ENCODE data around the gene IL23A. TPM values are rescaled to one million over a fixed set of nuclear protein-coding genes. Genes with fewer than 3 reads are reported as not detected.

Gene IL23A
- total and polyA plus RNA-seq, 10 of the 15 experiments (the other 5 are each of a cell fraction or from before 2014, with no cell fraction given) = 3.3 to 11.1 (median 5.2) TPM

- H3K4me2 ChIP-seq (ENCODE audit: control insufficient read depth, insufficient read depth) = peak overlapping the region; percentile 56
- H3K9me3 ChIP-seq (replicated peaks; ENCODE audit: control insufficient read depth, insufficient read depth, low read length) = no peaks in the 10 kb centered on the region
- H4K20me1 ChIP-seq (ENCODE audit: control insufficient read depth, insufficient read depth) = no peaks in the 10 kb centered on the region
- SMC1A ChIA-PET (ENCODE audit: uncharacterized antibody, unreplicated experiment) = interaction anchor here (0.6 to 5.1 kb wide), 11 partner anchors 8 to 406 kb away, joined by 3 to 58 read pairs (median 13); partner anchors contain the start of genes CNPY2 and TIMELESS
- CTCF ChIA-PET = interaction anchor here (0.5 to 4.0 kb wide), 6 partner anchors 8 to 153 kb away, joined by 3 to 22 read pairs (median 5); no protein-coding TSS in a partner anchor
- H2AFZ ChIP-seq (ENCODE audit: control insufficient read depth, low read depth, low read length) = no peak overlapping the region
- intact Hi-C loops (cut with micrococcal nuclease; ENCODE audit: unreplicated experiment) (loop anchor here (5.0 kb wide), 1 partner anchor 86 kb away; the partner anchor contains the start of gene TIMELESS), in situ Hi-C loops (cut with MboI) (no loop called here)
- 76% methylated on average over 8 of the region's 8 CpGs for WGBS (ENCODE audit: insufficient coverage, insufficient replicate concordance, low lambda C conversion rate, missing lambda C conversion rate)
- no peak for FAIRE-seq
- no peaks in the 10 kb centered on the region for H3K27me3 ChIP-seq (replicated peaks in 1 of 2; ENCODE audit: control insufficient read depth in 2 of 2, insufficient read depth in 2 of 2, low read length in 1 of 2)
- RAD21 ChIA-PET (ENCODE audit: unreplicated experiment) = interaction anchor here (1.0 to 5.3 kb wide), 10 partner anchors 15 to 275 kb away, joined by 3 to 60 read pairs (median 22); partner anchors contain the start of genes CNPY2, IL23A and PAN2
- H3K79me2 ChIP-seq (ENCODE audit: control insufficient read depth, insufficient read depth, low read length) = peaks cover 24% of the 10 kb centered on the region
- H3K4me1 ChIP-seq (ENCODE audit: control insufficient read depth, insufficient read depth, low read length) = peaks cover 5% of the 10 kb centered on the region; the same call in 1 of the 2 replicates
- DNase-seq (ENCODE audit: low read depth, low spot score) = no peak
- BruUV-seq (replicated peaks) = no TSS peak
- no peak for TF ChIP-seq SP1 (IDR thresholded peaks at IDR 0.05; ENCODE audit: low read depth, low read length)
- no peak for TF ChIP-seq NBN (IDR thresholded peaks at IDR 0.05)
- TF ChIP-seq, protein P1, sequence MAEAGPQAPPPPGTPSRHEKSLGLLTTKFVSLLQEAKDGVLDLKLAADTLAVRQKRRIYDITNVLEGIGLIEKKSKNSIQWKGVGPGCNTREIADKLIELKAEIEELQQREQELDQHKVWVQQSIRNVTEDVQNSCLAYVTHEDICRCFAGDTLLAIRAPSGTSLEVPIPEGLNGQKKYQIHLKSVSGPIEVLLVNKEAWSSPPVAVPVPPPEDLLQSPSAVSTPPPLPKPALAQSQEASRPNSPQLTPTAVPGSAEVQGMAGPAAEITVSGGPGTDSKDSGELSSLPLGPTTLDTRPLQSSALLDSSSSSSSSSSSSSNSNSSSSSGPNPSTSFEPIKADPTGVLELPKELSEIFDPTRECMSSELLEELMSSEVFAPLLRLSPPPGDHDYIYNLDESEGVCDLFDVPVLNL (IDR thresholded peaks at IDR 0.05; ENCODE audit: low read depth, low read length) = no peak
- TF ChIP-seq SUPT20H (IDR thresholded peaks at IDR 0.05; ENCODE audit: borderline replicate concordance, control insufficient read depth, low read depth, low read length) = no peak
- peak overlapping the region; percentile 65; the same call in 1 of the 2 replicates for H3K4me3 ChIP-seq
- no peak overlapping the region for H3K9ac ChIP-seq (ENCODE audit: control insufficient read depth, insufficient read depth, low read length)
- H3K36me3 ChIP-seq (ENCODE audit: control insufficient read depth in 2 of 2, insufficient read depth in 2 of 2, low read length in 1 of 2) = no peaks in the 10 kb centered on the region
- POLR2A ChIA-PET = interaction anchor here (1.0 to 7.9 kb wide), 5 partner anchors 12 to 97 kb away, joined by 4 to 140 read pairs (median 11); partner anchors contain the start of genes IL23A, PAN2 and TIMELESS
- no peak for ATAC-seq
- H3K27ac ChIP-seq (ENCODE audit: control insufficient read depth, insufficient read depth) = no peak overlapping the region
Observed at GRCh38 chr12:56361487-56362129, 22.9 kb downstream of the IL23A start.
